K562 (cell line): ENCODE measurements around the gene FADS1. TPM values are rescaled to one million over a fixed set of nuclear protein-coding genes. Genes with fewer than 3 reads are reported as not detected.

Source experiments
- ARID2 ChIP-seq: fragments of 450-650 bp; IDR thresholded peaks from 2 replicates; pipeline ENCODE4 v1.6.1; 2017; ENCODE audit warnings: antibody characterized with exemption, mild to moderate bottlenecking
- DPF2 ChIP-seq: fragments of 450-650 bp; IDR thresholded peaks from 2 replicates; pipeline ENCODE4 v1.6.1; 2016
- MCM2 ChIP-seq: fragments of 450-650 bp; IDR thresholded peaks from 2 replicates; pipeline ENCODE4 v1.6.1; 2017; ENCODE audit warnings: low read depth, mild to moderate bottlenecking
- MXD1 ChIP-seq: fragments of 250-450 bp; sonication (Bioruptor Pico); IDR thresholded peaks from 2 replicates; pipeline ENCODE4 v1.8.0; 2021; ENCODE audit warnings: borderline replicate concordance, mild to moderate bottlenecking, moderate library complexity; ENCODE audit not compliant: poor library complexity, severe bottlenecking
- OTX1 ChIP-seq: fragments of 450-650 bp; formaldehyde crosslinking; IDR thresholded peaks from 2 replicates; pipeline ENCODE4 v1.4.0; 2022; ENCODE audit warnings: mild to moderate bottlenecking
- PHB ChIP-seq: fragments of 250-450 bp; sonication (Bioruptor Pico); IDR thresholded peaks from 2 replicates; pipeline ENCODE4 v1.5.0; 2021
- PHF21A ChIP-seq: fragments of 450-650 bp; IDR thresholded peaks from 2 replicates; pipeline ENCODE4 v1.6.1; 2017; ENCODE audit warnings: low read depth, borderline replicate concordance
- POLR2B ChIP-seq: fragments of 450-650 bp; IDR thresholded peaks from 2 replicates; pipeline ENCODE4 v1.6.1; 2018; ENCODE audit warnings: low read depth; ENCODE audit not compliant: partially characterized antibody
- POLR3A ChIP-seq: IDR thresholded peaks from 2 replicates; pipeline ENCODE4 v1.6.1; 2011; ENCODE audit warnings: borderline replicate concordance, mild to moderate bottlenecking, moderate library complexity; ENCODE audit not compliant: insufficient read length, insufficient read depth; ENCODE audit errors: extremely low read depth
- PPARD ChIP-seq: fragments of 250-450 bp; sonication (Bioruptor Pico); IDR thresholded peaks from 2 replicates; pipeline ENCODE4 v1.8.0; 2022; ENCODE audit warnings: inconsistent platforms, mild to moderate bottlenecking, moderate library complexity
- RAD21 ChIP-seq, 2 experiments: fragments of 250-450 bp in 1 of 2; fragments of 450-650 bp in 1 of 2; sonication (Bioruptor Pico) in 1 of 2; formaldehyde crosslinking in 1 of 2; IDR thresholded peaks in 1 of 2; conservative IDR thresholded peaks in 1 of 2; 2 replicates each; pipeline versions ENCODE4 v1.4.0 to v1.8.0; 2020 to 2022; ENCODE audit warnings: mild to moderate bottlenecking in 2 of 2, moderate library complexity in 1 of 2
- SUPT5H ChIP-seq: fragments of 450-650 bp; IDR thresholded peaks from 2 replicates; pipeline ENCODE4 v1.6.1; 2016
- TEAD2 ChIP-seq: fragments of 450-650 bp; IDR thresholded peaks from 2 replicates; pipeline ENCODE4 v1.6.1; 2016; ENCODE audit warnings: missing genetic modification characterization, control low read depth, missing compliant biosample characterization
- TFAP4 ChIP-seq: sonication (generic); formaldehyde crosslinking; IDR thresholded peaks from 2 replicates; pipeline ENCODE4 v1.8.0; 2022; ENCODE audit warnings: missing genetic modification reagents, mild to moderate bottlenecking, moderate library complexity, borderline replicate concordance
- TRIM25 ChIP-seq: fragments of 450-650 bp; IDR thresholded peaks from 2 replicates; pipeline ENCODE4 v1.7.0; 2016; ENCODE audit warnings: borderline replicate concordance
- ZMIZ1 ChIP-seq, 2 experiments: fragments of 150-350 bp in 1 of 2; IDR thresholded peaks; 2 replicates each; pipeline ENCODE4 v1.6.1; 2012 to 2016; ENCODE audit warnings: low read depth in 2 of 2, low read length in 2 of 2, mild to moderate bottlenecking in 1 of 2, moderate library complexity in 1 of 2
- ZNF134 ChIP-seq: fragments of 250-450 bp; sonication (Bioruptor Pico); conservative IDR thresholded peaks from 2 replicates; pipeline ENCODE4 v1.4.0; 2020
- ZNF217 ChIP-seq: sonication (generic); formaldehyde crosslinking; IDR thresholded peaks from 2 replicates; pipeline ENCODE4 v1.8.0; 2022; ENCODE audit warnings: mild to moderate bottlenecking, missing genetic modification reagents
- ZNF24 ChIP-seq: fragments of 450-650 bp; IDR thresholded peaks from 2 replicates; pipeline ENCODE4 v1.6.1; 2016
- ZNF644 ChIP-seq: fragments of 200-800 bp; sonication (Bioruptor generic); IDR thresholded peaks from 2 replicates; pipeline ENCODE4 v1.6.1; 2016; ENCODE audit warnings: low read depth, missing genetic modification characterization, missing compliant biosample characterization
- ZNF699 ChIP-seq: fragments of 250-450 bp; sonication (Bioruptor Pico); IDR thresholded peaks from 2 replicates; pipeline ENCODE4 v1.8.0; 2021; ENCODE audit warnings: mild to moderate bottlenecking, moderate library complexity; ENCODE audit not compliant: insufficient replicate concordance
- polyA plus RNA-seq, 8 experiments: library from polyadenylated mRNA; depleted of rRNA in 4 of 8; stranded (reverse) in 5 of 8; unstranded in 3 of 8; fragments of >200 nt; fragmentation: Nextera tagmentation in 2 of 8; fragmentation: Illumina TruSeq in 1 of 8; extraction: Ambion mirVana in 2 of 8; extraction: Trizol in 1 of 8; gene quantifications; 2 replicates each; pipeline versions ENCODE4 v1.2.1 to v1.2.3, GENCODE V29; 2011 to 2014; ENCODE audit warnings: inconsistent platforms in 1 of 8, missing spikeins in 1 of 8
- total RNA-seq, 7 experiments: library from RNA; depleted of rRNA in 6 of 7; stranded (reverse); fragments of >200 nt in 6 of 7; fragmentation: Illumina TruSeq in 2 of 7; extraction: Trizol in 2 of 7; gene quantifications; 2 replicates each; pipeline versions ENCODE4 v1.2.1 to v1.2.3, GENCODE V29; 2011 to 2021; ENCODE audit warnings: low replicate concordance in 1 of 7

Gene FADS1
- total and polyA plus RNA-seq, 9 of the 15 experiments (the other 6 are each of a cell fraction or from before 2014, with no cell fraction given), result 110 to 864 (median 364) TPM

- TF ChIP-seq POLR2B, result peak; percentile 45
- no peak for TF ChIP-seq MXD1
- TF ChIP-seq ZMIZ1 (IDR thresholded peaks at IDR 0.05; ENCODE audit: low read depth in 2 of 2, low read length in 2 of 2), result no peak
- TF ChIP-seq DPF2, result no peak
- TF ChIP-seq TRIM25, result no peak
- TF ChIP-seq ZNF134 (CRISPR knock-in tag), result no peak
- peak; percentile 55 to 60 for TF ChIP-seq RAD21 (CRISPR knock-in tag; conservative IDR thresholded peaks at IDR 0.05 in 1 of 2, IDR thresholded peaks at IDR 0.05 in 1 of 2)
- TF ChIP-seq ZNF217 (CRISPR knock-in tag), result no peak
- no peak for TF ChIP-seq PHF21A
- TF ChIP-seq POLR3A, result no peak
- TF ChIP-seq ARID2, result 0 out of 2 replicates have a peak, but pooled peaks have one; percentile 35
- TF ChIP-seq PHB (CRISPR knock-in tag), result no peak
- TF ChIP-seq SUPT5H, result peak; percentile 46; the same call in 1 of the 2 replicates
- no peak for TF ChIP-seq MCM2
- TF ChIP-seq ZNF699, result no peak
- no peak for TF ChIP-seq PPARD (CRISPR knock-in tag)
- TF ChIP-seq ZNF24, result no peak
- no peak for TF ChIP-seq TEAD2 (tag)
- no peak for TF ChIP-seq OTX1 (CRISPR knock-in tag)
- no peak for TF ChIP-seq ZNF644 (tag)
- TF ChIP-seq TFAP4 (CRISPR knock-in tag), result peak; percentile 25; the same call in 1 of the 2 replicates
These were observed 28.8 kb downstream of the FADS1 start (continued) for GRCh38 chr11:61787928-61788491.
